ENCODE results near the gene G6PC1.
"Not testable (repeated sequence)": the region's sequence is repeated elsewhere in the genome, so short reads cannot be mapped to it uniquely, and the experiment has no call there.

G6PC1 gene

GRCh38 chr17:42913981-42914617, 13.5 kb downstream of the G6PC1 start:
- H3K4me3 ChIP-seq (ENCODE audit: low read depth, low read length), result no peak overlapping the region
- no peak overlapping the region for H3K9ac ChIP-seq
- no peaks in the 10 kb centered on the region for H3K36me3 ChIP-seq (ENCODE audit: control insufficient read depth, insufficient read depth, low read length)
- peak overlapping the region; percentile 47 for H2AFZ ChIP-seq
- no peaks in the 10 kb centered on the region for H3K79me2 ChIP-seq
- no peaks in the 10 kb centered on the region for H3K27me3 ChIP-seq (ENCODE audit: control insufficient read depth, insufficient read depth, low read length)
- H3K9me3 ChIP-seq (ENCODE audit: control insufficient read depth, low read length), result no peaks in the 10 kb centered on the region
- no peak for TF ChIP-seq CTCF (IDR thresholded peaks at IDR 0.05)
- H3K4me2 ChIP-seq (ENCODE audit: low read length), result no peak overlapping the region
- H3K27ac ChIP-seq, result no peak overlapping the region
- peaks cover 4% of the 10 kb centered on the region for H3K4me1 ChIP-seq

DNA sequence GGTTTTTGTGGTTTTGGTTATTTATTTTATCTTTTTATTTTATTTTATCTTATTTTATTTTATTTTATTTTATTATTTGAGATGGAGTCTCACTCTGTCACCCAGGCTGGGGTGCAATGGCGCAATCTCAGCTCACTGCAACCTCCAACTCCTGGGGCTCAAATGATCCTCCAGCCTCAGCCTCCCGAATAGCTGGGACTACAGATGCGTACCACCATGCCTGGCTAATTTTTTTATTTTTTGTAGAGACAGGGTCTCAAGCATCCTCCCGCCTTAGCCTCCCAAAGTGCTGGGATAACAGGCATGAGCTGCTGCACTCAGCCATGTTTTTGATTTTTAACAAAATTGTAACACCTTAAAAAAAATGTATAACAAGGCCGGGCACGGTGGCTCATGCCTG, 14.7 kb downstream of the G6PC1 start:
- H3K4me3 ChIP-seq (ENCODE audit: low read depth, low read length); H3K27ac ChIP-seq; H2AFZ ChIP-seq; H3K4me2 ChIP-seq (ENCODE audit: low read length); H3K36me3 ChIP-seq (ENCODE audit: control insufficient read depth, insufficient read depth, low read length); H3K79me2 ChIP-seq; H3K9me3 ChIP-seq (ENCODE audit: control insufficient read depth, low read length); H3K4me1 ChIP-seq; H3K27me3 ChIP-seq (ENCODE audit: control insufficient read depth, insufficient read depth, low read length); H3K9ac ChIP-seq: not testable (repeated sequence)

DNA sequence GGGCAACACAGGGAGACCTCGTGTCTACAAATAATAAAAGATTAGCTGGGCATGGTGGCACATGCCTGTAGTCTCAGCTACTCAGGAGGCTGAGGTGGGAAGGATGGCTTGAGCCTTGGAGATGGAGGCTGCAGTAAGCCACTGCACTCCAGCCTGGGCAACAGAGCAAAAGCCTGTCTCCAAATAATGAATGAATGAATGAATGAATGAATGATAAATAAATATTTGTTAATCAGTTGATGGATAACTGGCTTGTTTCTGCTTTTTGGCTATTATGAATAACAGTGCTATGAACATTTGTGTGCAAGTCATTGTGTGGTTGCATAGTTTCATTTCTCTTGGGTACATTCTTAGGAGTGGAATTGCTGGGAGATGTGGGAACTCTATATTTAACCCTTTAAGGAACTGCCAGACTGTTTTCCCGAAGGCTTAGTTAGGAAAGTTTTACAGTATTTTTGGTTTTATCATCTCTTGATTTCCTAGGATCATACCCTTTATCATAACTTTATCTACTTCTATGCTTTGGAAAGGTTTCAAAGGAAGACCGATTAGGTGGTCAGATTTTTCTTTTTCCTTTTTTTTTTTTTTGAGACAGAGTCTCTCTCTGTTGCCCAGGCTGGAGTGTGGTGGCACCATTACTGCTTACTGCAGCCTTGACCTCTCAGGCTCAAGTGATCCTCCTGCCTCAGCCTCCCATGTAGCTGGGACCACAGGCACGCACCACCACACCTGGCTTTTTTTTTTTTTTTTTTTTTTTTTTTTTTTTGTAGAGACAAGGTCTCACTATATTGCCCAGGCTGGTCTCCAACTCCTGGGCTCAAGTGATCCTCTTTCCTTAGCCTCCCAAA, 16.0 kb downstream of the G6PC1 start:
- not testable (repeated sequence) for H3K27me3 ChIP-seq (ENCODE audit: control insufficient read depth, insufficient read depth, low read length); H3K4me3 ChIP-seq (ENCODE audit: low read depth, low read length); H3K36me3 ChIP-seq (ENCODE audit: control insufficient read depth, insufficient read depth, low read length); H3K79me2 ChIP-seq; H2AFZ ChIP-seq; H3K9me3 ChIP-seq (ENCODE audit: control insufficient read depth, low read length); H3K9ac ChIP-seq; H3K4me2 ChIP-seq (ENCODE audit: low read length); H3K27ac ChIP-seq
- H3K4me1 ChIP-seq, result peaks cover 10% of the 10 kb centered on the region

DNA sequence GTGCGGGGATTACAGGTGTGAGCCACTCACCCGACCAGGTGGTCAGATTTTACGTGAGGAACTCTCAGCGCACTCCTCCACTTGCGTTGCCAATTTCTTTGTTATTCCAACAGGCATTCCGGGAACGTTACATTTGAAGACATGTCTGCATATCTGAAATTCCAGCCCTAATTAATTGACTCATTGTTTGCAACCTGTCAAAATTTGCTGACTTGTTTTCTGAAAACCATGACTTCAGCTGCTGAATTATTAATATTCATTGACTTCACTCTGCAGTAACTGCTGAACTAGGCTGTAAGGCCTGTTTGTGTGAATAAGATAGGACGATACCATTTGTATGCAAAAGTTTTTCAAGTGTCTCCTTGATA, 16.6 kb downstream of the G6PC1 start:
- Histone ChIP-seq H3K79me2 (no peaks in the 10 kb centered on the region), H3K36me3 (ENCODE audit: control insufficient read depth, insufficient read depth, low read length) (no peaks in the 10 kb centered on the region), H3K27ac (no peak overlapping the region), H3K9me3 (ENCODE audit: control insufficient read depth, low read length) (no peaks in the 10 kb centered on the region), H3K27me3 (ENCODE audit: control insufficient read depth, insufficient read depth, low read length) (no peaks in the 10 kb centered on the region), H3K4me3 (ENCODE audit: low read depth, low read length) (no peak overlapping the region), H3K9ac (no peak overlapping the region), H3K4me2 (ENCODE audit: low read length) (no peak overlapping the region), H2AFZ (no peak overlapping the region), H3K4me1 (peaks cover 10% of the 10 kb centered on the region)
- no peak for TF ChIP-seq CTCF (IDR thresholded peaks at IDR 0.05)

DNA sequence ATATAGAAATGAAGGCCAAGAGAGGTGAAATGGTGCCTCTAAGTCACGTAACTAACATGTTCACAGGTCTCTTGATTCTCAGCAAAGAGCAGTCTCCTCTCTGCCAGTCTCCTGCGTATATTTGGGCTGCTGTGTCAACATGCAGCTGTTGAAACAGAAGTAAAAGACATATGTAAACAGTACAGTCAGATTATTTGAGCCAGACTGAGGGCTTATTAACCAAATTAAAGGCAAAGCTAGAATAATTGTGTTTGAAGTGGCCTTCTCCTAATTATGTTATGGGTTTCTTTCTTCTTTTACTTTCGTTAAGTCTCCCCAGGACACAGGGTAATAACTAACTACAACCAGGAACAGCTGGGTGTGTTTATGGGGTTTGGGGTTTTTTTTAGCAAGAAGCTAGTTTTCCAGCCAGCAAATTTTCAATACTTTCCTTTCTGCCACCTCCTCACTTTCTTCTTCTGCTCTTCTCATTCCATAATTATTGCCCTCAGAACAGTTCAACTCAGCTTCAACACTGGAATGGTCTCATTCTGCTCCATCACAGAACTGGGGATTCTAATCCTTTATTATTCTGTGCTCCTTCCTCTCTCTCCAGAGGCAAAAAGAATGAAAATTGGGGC, 18.4 kb downstream of the G6PC1 start:
- TF ChIP-seq CTCF (IDR thresholded peaks at IDR 0.05), result no peak
- H3K9ac ChIP-seq, result no peak overlapping the region
- no peaks in the 10 kb centered on the region for H3K9me3 ChIP-seq (ENCODE audit: control insufficient read depth, low read length)
- no peak overlapping the region for H3K4me2 ChIP-seq (ENCODE audit: low read length)
- no peak overlapping the region for H2AFZ ChIP-seq
- no peak overlapping the region for H3K27ac ChIP-seq
- no peaks in the 10 kb centered on the region for H3K79me2 ChIP-seq
- no peak overlapping the region for H3K4me3 ChIP-seq (ENCODE audit: low read depth, low read length)
- H3K4me1 ChIP-seq, result peaks cover 7% of the 10 kb centered on the region
- no peaks in the 10 kb centered on the region for H3K36me3 ChIP-seq (ENCODE audit: control insufficient read depth, insufficient read depth, low read length)
- no peaks in the 10 kb centered on the region for H3K27me3 ChIP-seq (ENCODE audit: control insufficient read depth, insufficient read depth, low read length)

DNA sequence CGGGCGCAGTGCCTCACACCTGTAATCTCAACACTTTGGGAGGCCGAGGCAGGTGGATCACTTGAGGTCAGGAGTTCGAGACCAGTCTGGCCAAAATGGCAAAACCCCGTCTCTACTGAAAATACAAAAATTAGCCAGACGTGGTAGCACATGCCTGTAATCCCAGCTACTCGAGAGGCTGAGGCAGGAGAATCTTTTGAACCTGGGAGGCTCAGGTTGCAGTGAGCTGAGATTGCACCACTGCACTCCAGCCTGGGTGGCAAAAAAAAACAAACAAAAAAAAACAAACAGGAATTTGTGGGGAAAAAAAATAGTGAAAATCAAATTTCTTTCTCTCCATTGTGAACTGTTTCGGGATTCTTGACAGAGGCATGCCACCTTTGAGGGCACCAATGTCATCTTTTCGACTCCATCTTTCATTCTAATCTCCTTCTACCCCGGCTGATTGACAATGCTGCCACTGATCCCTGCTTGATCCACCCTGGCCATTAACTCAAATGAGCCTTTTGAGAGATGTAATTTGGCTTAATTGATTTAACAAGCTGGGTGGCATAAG, 19.0 kb downstream of the G6PC1 start:
- not testable (repeated sequence) for H3K4me2 ChIP-seq (ENCODE audit: low read length); H3K36me3 ChIP-seq (ENCODE audit: control insufficient read depth, insufficient read depth, low read length); H3K27ac ChIP-seq; H3K27me3 ChIP-seq (ENCODE audit: control insufficient read depth, insufficient read depth, low read length); H3K4me1 ChIP-seq; H3K4me3 ChIP-seq (ENCODE audit: low read depth, low read length); H3K9ac ChIP-seq; H3K9me3 ChIP-seq (ENCODE audit: control insufficient read depth, low read length); H3K79me2 ChIP-seq
- H2AFZ ChIP-seq, result peak overlapping the region; percentile 70
